HEK293T (cell line): ENCODE measurements around the gene UCHL1.

Experiments
- CTCF ChIA-PET: fragments of 350-600 bp; formaldehyde crosslinking; extraction: SDS; loops from one replicate; lab custom pipeline; 2021; ENCODE audit warnings: antibody characterized with exemption, inconsistent platforms; lab: Yijun Ruan, JAX
- POLR2A ChIA-PET: fragments of 350-600 bp; formaldehyde crosslinking; extraction: SDS; loops from one replicate; lab custom pipeline; 2020; ENCODE audit warnings: antibody characterized with exemption, inconsistent platforms; lab: Yijun Ruan, JAX
- DNase-seq: peaks from one replicate; pipeline ENCODE4 v3.0.0; 2012; ENCODE audit warnings: mixed read lengths; ENCODE audit errors: extremely low spot score
- ARNT ChIP-seq: fragments of 450-650 bp; IDR thresholded peaks from 2 replicates; pipeline ENCODE4 v1.6.1; 2017; ENCODE audit warnings: mild to moderate bottlenecking
- BHLHE40 ChIP-seq: fragments of 450-650 bp; IDR thresholded peaks from 2 replicates; pipeline ENCODE4 v1.6.1; 2016; ENCODE audit warnings: mild to moderate bottlenecking, moderate library complexity, borderline replicate concordance
- CTBP1 ChIP-seq: fragments of 450-650 bp; IDR thresholded peaks from 2 replicates; pipeline ENCODE4 v1.6.1; 2016; ENCODE audit warnings: borderline replicate concordance
- ELF4 ChIP-seq: fragments of 450-650 bp; IDR thresholded peaks from 2 replicates; pipeline ENCODE4 v1.6.1; 2017; ENCODE audit warnings: antibody characterized with exemption
- FOXA1 ChIP-seq: fragments of 450-650 bp; IDR thresholded peaks from 2 replicates; pipeline ENCODE4 v1.6.1; 2016; ENCODE audit warnings: mild to moderate bottlenecking
- FOXK2 ChIP-seq: fragments of 450-650 bp; IDR thresholded peaks from 2 replicates; pipeline ENCODE4 v1.6.1; 2016; ENCODE audit warnings: mild to moderate bottlenecking
- FOXM1 ChIP-seq: fragments of 450-650 bp; IDR thresholded peaks from 2 replicates; pipeline ENCODE4 v1.6.1; 2017; ENCODE audit warnings: mild to moderate bottlenecking, borderline replicate concordance
- HDGF ChIP-seq: fragments of 450-650 bp; IDR thresholded peaks from 2 replicates; pipeline ENCODE4 v1.6.1; 2017; ENCODE audit warnings: antibody characterized with exemption, borderline replicate concordance
- L3MBTL2 ChIP-seq: fragments of 450-650 bp; conservative IDR thresholded peaks from 2 replicates; pipeline ENCODE4 v1.6.1; 2016; ENCODE audit warnings: mild to moderate bottlenecking
- LEF1 ChIP-seq: fragments of 450-650 bp; IDR thresholded peaks from 2 replicates; pipeline ENCODE4 v1.6.1; 2017; ENCODE audit warnings: mild to moderate bottlenecking, borderline replicate concordance
- NFRKB ChIP-seq: fragments of 450-650 bp; IDR thresholded peaks from 2 replicates; pipeline ENCODE4 v1.6.1; 2016; ENCODE audit warnings: mild to moderate bottlenecking, moderate library complexity
- SP1 ChIP-seq: fragments of 450-650 bp; IDR thresholded peaks from 2 replicates; pipeline ENCODE4 v1.6.1; 2017
- SUZ12 ChIP-seq: fragments of 450-650 bp; IDR thresholded peaks from 2 replicates; pipeline ENCODE4 v1.6.1; 2016; ENCODE audit warnings: mild to moderate bottlenecking
- TARDBP ChIP-seq: fragments of 450-650 bp; IDR thresholded peaks from 2 replicates; pipeline ENCODE4 v1.6.1; 2016
- ZNF384 ChIP-seq: fragments of 450-650 bp; IDR thresholded peaks from 2 replicates; pipeline ENCODE4 v1.6.1; 2016
- TF ChIP-seq, protein P1 (sequence below): fragments of 450-650 bp; IDR thresholded peaks from 2 replicates; pipeline ENCODE4 v1.6.1; 2016

UCHL1 gene

GRCh38 chr4:41287852-41288251 lies 31.1 kb downstream of the UCHL1 start:
- POLR2A ChIA-PET, result no interaction called here
- CTCF ChIA-PET, result no interaction called here
- DNase-seq, result no peak
- TF ChIP-seq SP1, result no peak
- TF ChIP-seq SUZ12, result no peak
- TF ChIP-seq NFRKB, result no peak
- TF ChIP-seq HDGF, result no peak
- TF ChIP-seq BHLHE40, result no peak
- TF ChIP-seq ELF4, result no peak
- no peak for TF ChIP-seq FOXK2
- TF ChIP-seq, protein P1, sequence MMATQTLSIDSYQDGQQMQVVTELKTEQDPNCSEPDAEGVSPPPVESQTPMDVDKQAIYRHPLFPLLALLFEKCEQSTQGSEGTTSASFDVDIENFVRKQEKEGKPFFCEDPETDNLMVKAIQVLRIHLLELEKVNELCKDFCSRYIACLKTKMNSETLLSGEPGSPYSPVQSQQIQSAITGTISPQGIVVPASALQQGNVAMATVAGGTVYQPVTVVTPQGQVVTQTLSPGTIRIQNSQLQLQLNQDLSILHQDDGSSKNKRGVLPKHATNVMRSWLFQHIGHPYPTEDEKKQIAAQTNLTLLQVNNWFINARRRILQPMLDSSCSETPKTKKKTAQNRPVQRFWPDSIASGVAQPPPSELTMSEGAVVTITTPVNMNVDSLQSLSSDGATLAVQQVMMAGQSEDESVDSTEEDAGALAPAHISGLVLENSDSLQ, result no peak
- no peak for TF ChIP-seq ARNT
- TF ChIP-seq FOXA1, result no peak
- TF ChIP-seq CTBP1, result no peak
- no peak for TF ChIP-seq TARDBP
- TF ChIP-seq FOXM1, result no peak

GRCh38 chr4:41288254-41288653 lies 31.5 kb downstream of the UCHL1 start:
- POLR2A ChIA-PET, result no interaction called here
- DNase-seq, result no peak
- TF ChIP-seq FOXK2 (no peak), SUZ12 (no peak)
- CTCF ChIA-PET, result no interaction called here

DNA sequence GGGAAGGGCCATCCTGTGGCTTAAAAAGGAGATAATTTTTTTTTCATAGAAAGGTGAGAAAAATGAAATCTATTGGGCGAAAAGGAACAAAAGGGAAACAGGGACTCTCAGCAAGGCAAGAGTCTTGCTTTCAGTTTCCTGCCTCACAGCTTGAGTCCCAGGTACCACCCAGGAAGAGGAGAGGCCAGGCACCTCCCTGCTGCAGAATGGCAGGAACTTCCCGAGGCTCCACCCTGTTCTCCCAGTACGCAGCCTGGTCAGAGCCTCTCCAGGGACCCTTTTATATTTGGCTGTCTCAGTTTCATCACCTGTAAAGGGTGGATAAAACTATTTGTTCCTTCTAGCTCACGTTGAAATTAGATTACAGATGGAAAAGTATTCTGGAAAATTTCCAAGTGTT lies 33.8 kb downstream of the UCHL1 start:
- no peak for DNase-seq
- ChIA-PET POLR2A (interaction anchor here (0.6 kb wide), 1 partner anchor 35 kb away, joined by 3 read pairs; no protein-coding TSS in a partner anchor), CTCF (no interaction called here)
- TF ChIP-seq ZNF384, result no peak

- ChIA-PET POLR2A (no interaction called here), CTCF (no interaction called here)
- no peak for DNase-seq
- TF ChIP-seq NFRKB (no peak), L3MBTL2 (no peak), TARDBP (no peak), HDGF (no peak), SUZ12 (no peak), FOXK2 (no peak), ZNF384 (no peak), FOXA1 (no peak)
Observed at GRCh38 chr4:41294445-41295062, 37.8 kb downstream of the UCHL1 start.

- TF ChIP-seq L3MBTL2 (no peak), SUZ12 (no peak), FOXK2 (no peak)
- ChIA-PET CTCF (no interaction called here), POLR2A (no interaction called here)
- DNase-seq, result no peak
Observed at GRCh38 chr4:41296995-41297394, 40.3 kb downstream of the UCHL1 start.

DNA sequence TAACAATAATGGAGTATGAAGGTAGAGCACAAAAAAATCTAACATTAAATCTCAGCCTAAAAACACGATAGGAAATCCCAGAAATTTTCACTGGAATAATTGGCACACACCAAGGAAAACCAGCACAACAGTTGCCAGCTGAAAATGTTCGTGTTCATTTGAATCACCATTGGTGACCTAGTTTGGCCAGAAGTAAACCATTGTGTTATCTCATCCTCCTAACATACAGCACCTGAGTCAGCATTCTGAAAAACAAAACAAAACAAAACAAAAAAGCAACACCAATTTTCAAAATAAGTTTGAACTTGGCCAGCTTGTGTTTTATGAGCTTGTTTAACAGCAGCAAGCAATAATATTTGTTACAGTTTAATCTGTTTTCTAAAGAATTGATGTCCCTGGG lies 41.1 kb downstream of the UCHL1 start:
- ChIA-PET POLR2A (no interaction called here), CTCF (no interaction called here)
- no peak for DNase-seq
- TF ChIP-seq TARDBP (no peak), FOXK2 (no peak), HDGF (no peak), FOXM1 (no peak), CTBP1 (no peak), SP1 (no peak), ZNF384 (no peak), SUZ12 (no peak), BHLHE40 (no peak), FOXA1 (no peak), LEF1 (no peak), ELF4 (no peak), ARNT (no peak), L3MBTL2 (no peak), NFRKB (no peak)
- TF ChIP-seq, protein P1, result no peak

GRCh38 chr4:41299486-41299885 lies 42.8 kb downstream of the UCHL1 start:
- no peak for DNase-seq
- CTCF ChIA-PET, result no interaction called here

More at GRCh38 chr4:41299486-41299885, 42.8 kb downstream of the UCHL1 start:
- POLR2A ChIA-PET, result no interaction called here
- no peak for TF ChIP-seq ZNF384
- no peak for TF ChIP-seq NFRKB
- no peak for TF ChIP-seq ELF4
- TF ChIP-seq BHLHE40, result no peak
- no peak for TF ChIP-seq HDGF
- no peak for TF ChIP-seq FOXM1
- no peak for TF ChIP-seq SUZ12
- TF ChIP-seq TARDBP, result no peak
- TF ChIP-seq CTBP1, result no peak
- TF ChIP-seq SP1, result no peak
- no peak for TF ChIP-seq LEF1
- TF ChIP-seq ARNT, result no peak
- TF ChIP-seq, protein P1, result no peak
- TF ChIP-seq FOXA1, result no peak
- no peak for TF ChIP-seq FOXK2
- no peak for TF ChIP-seq L3MBTL2
